Spleen (tissue), 7 donors: ENCODE measurements around the gene NAT8L.

ENCODE experiments used
- POLR2A ChIP-seq, 3 donors: fragments of 450-650 bp; IDR thresholded peaks; one replicate each; pipeline ENCODE4 v1.5.1; 2017; ENCODE audit warnings: antibody characterized with exemption in 3 of 3, mild to moderate bottlenecking in 1 of 3
- TF ChIP-seq, protein P1 (sequence below), 11 experiments: fragments of 200-600 bp in 7 of 11; fragments of 450-650 bp in 4 of 11; sonication (generic) in 4 of 11; IDR thresholded peaks in 8 of 11; conservative IDR thresholded peaks in 3 of 11; 1 replicate in 7 of 11; 2 replicates in 4 of 11; pipeline versions ENCODE4 v1.4.0 to v1.8.0; 2016 to 2021; ENCODE audit warnings: antibody characterized with exemption in 11 of 11, inconsistent platforms in 4 of 11, mild to moderate bottlenecking in 1 of 11
- donor health status: DM: no; HTN: no; CAD: no; lungs with moderate emphysema.
- donor health status: DM: no; HTN: no; CAD: no.
- donor health status: DM: no; HTN: no; CAD: no.

GRCh38 chr4:2044119-2044485, 15.0 kb upstream of the NAT8L start:
- TF ChIP-seq, protein P1, sequence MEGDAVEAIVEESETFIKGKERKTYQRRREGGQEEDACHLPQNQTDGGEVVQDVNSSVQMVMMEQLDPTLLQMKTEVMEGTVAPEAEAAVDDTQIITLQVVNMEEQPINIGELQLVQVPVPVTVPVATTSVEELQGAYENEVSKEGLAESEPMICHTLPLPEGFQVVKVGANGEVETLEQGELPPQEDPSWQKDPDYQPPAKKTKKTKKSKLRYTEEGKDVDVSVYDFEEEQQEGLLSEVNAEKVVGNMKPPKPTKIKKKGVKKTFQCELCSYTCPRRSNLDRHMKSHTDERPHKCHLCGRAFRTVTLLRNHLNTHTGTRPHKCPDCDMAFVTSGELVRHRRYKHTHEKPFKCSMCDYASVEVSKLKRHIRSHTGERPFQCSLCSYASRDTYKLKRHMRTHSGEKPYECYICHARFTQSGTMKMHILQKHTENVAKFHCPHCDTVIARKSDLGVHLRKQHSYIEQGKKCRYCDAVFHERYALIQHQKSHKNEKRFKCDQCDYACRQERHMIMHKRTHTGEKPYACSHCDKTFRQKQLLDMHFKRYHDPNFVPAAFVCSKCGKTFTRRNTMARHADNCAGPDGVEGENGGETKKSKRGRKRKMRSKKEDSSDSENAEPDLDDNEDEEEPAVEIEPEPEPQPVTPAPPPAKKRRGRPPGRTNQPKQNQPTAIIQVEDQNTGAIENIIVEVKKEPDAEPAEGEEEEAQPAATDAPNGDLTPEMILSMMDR (IDR thresholded peaks at IDR 0.05 in 8 of 11, conservative IDR thresholded peaks at IDR 0.05 in 3 of 11), result no peak
- no peak for TF ChIP-seq POLR2A (IDR thresholded peaks at IDR 0.05)
